Karpas-422 (cell line): Measurements from ENCODE around the gene SLCO3A1. TPM values are rescaled to one million over a fixed set of nuclear protein-coding genes. Genes with fewer than 3 reads are reported as not detected.

ENCODE experiments used
- DNase-seq: peaks from one replicate; pipeline ENCODE4 v3.0.0-alpha.2; 2015
- H2AFZ ChIP-seq: fragments of 200-600 bp; sonication (generic); 2 replicates; pipeline ENCODE4 v1.6.1; 2014; ENCODE audit warnings: antibody characterized with exemption, low read length, mixed read lengths
- H3K27ac ChIP-seq: fragments of 200-600 bp; sonication (generic); 2 replicates; pipeline ENCODE4 v1.5.1; 2014; ENCODE audit warnings: mild to moderate bottlenecking, low read length, moderate library complexity
- H3K27me3 ChIP-seq: fragments of 200-600 bp; sonication (generic); 2 replicates; pipeline ENCODE4 v1.6.1; 2014; ENCODE audit warnings: low read length, mixed read lengths
- H3K36me3 ChIP-seq: fragments of 200-600 bp; sonication (generic); 2 replicates; pipeline ENCODE4 v1.6.1; 2014; ENCODE audit warnings: low read length, mixed read lengths; ENCODE audit not compliant: insufficient read depth
- H3K4me1 ChIP-seq: fragments of 200-600 bp; sonication (generic); 2 replicates; pipeline ENCODE4 v1.6.1; 2014; ENCODE audit warnings: mild to moderate bottlenecking, low read length, mixed read lengths
- H3K4me2 ChIP-seq: fragments of 200-600 bp; sonication (generic); 2 replicates; pipeline ENCODE4 v1.6.1; 2014; ENCODE audit warnings: low read length, low read depth, mild to moderate bottlenecking; ENCODE audit not compliant: poor library complexity, severe bottlenecking
- H3K4me3 ChIP-seq: fragments of 200-600 bp; sonication (generic); 2 replicates; pipeline ENCODE4 v1.5.1; 2014; ENCODE audit warnings: mild to moderate bottlenecking, antibody characterized with exemption, low read length, mixed read lengths
- H3K79me2 ChIP-seq: fragments of 200-600 bp; sonication (generic); 2 replicates; pipeline ENCODE4 v1.6.1; 2014; ENCODE audit warnings: mild to moderate bottlenecking, low read length, mixed read lengths
- H3K9ac ChIP-seq: fragments of 200-600 bp; sonication (generic); 2 replicates; pipeline ENCODE4 v1.6.0; 2014; ENCODE audit warnings: low read length
- H3K9me2 ChIP-seq: fragments of 200-600 bp; sonication (generic), shearing (Covaris generic); replicated peaks from 2 replicates; pipeline ENCODE4 v1.6.0; 2014; ENCODE audit warnings: mild to moderate bottlenecking, low read length, moderate library complexity; ENCODE audit not compliant: insufficient read depth
- H3K9me3 ChIP-seq: fragments of 300-700, 200-600 bp; sonication (generic); 2 replicates; pipeline ENCODE4 v1.6.1; 2014; ENCODE audit warnings: low read length, mixed read lengths
- H4K20me1 ChIP-seq: fragments of 200-600 bp; sonication (generic); 2 replicates; pipeline ENCODE4 v1.6.1; 2014; ENCODE audit warnings: mild to moderate bottlenecking, antibody characterized with exemption, low read length, low read depth; ENCODE audit not compliant: insufficient read depth
- total RNA-seq: library from RNA; depleted of rRNA; stranded (reverse); fragments of >200 nt; shearing (Covaris generic); gene quantifications from 2 replicates; pipeline ENCODE4 v1.2.3, GENCODE V29; 2014; ENCODE audit warnings: low replicate concordance

The SLCO3A1 gene
- total RNA-seq, 1 experiment from 2014 or later = 36.2 TPM

GRCh38 chr15:92170897-92171296 lies 317.4 kb downstream of the SLCO3A1 start:
- DNase-seq = no peak
- Histone ChIP-seq H3K9ac (no peak overlapping the region), H4K20me1 (no peaks in the 10 kb centered on the region), H3K4me3 (no peak overlapping the region), H3K4me1 (no peaks in the 10 kb centered on the region), H3K79me2 (no peaks in the 10 kb centered on the region), H3K4me2 (no peak overlapping the region), H3K9me2 (no peaks in the 10 kb centered on the region), H3K27ac (no peak overlapping the region), H2AFZ (no peak overlapping the region), H3K36me3 (no peaks in the 10 kb centered on the region; the same call in 1 of the 2 replicates), H3K9me3 (no peaks in the 10 kb centered on the region), H3K27me3 (no peaks in the 10 kb centered on the region)

DNA sequence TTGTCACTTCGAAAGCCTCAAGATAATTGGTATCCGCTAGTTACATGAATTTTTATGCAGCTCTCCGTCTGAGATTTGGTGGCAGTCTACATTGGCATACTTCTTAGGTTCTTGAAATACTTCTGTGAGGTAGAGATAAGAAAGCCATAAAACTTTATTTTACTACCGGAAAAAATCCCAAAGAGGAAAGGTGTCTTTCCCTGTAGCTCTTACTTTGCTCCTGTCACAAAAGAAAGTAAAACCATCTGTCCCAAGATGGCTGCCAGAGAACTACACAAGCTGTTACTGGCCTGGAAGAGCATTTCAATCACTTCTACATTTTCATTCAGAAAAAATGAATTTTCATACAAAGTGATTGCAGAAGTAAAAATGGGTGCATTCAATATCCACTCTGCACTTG lies 325.4 kb downstream of the SLCO3A1 start:
- H3K4me1 ChIP-seq = no peaks in the 10 kb centered on the region
- no peak overlapping the region for H3K9ac ChIP-seq
- no peak overlapping the region for H3K4me3 ChIP-seq
- no peaks in the 10 kb centered on the region for H3K9me3 ChIP-seq
- H3K79me2 ChIP-seq = no peaks in the 10 kb centered on the region
- H2AFZ ChIP-seq = no peak overlapping the region
- no peak overlapping the region for H3K4me2 ChIP-seq
- H3K9me2 ChIP-seq = no peaks in the 10 kb centered on the region
- H4K20me1 ChIP-seq = no peaks in the 10 kb centered on the region
- no peaks in the 10 kb centered on the region for H3K36me3 ChIP-seq
- no peak for DNase-seq
- no peaks in the 10 kb centered on the region for H3K27me3 ChIP-seq
- no peak overlapping the region for H3K27ac ChIP-seq

GRCh38 chr15:92184142-92184541 lies 330.6 kb downstream of the SLCO3A1 start:
- DNase-seq = no peak
- no peaks in the 10 kb centered on the region for H3K9me3 ChIP-seq
- no peaks in the 10 kb centered on the region for H3K79me2 ChIP-seq
- H3K4me3 ChIP-seq = no peak overlapping the region
- no peaks in the 10 kb centered on the region for H3K36me3 ChIP-seq
- no peak overlapping the region for H2AFZ ChIP-seq
- H3K4me2 ChIP-seq = no peak overlapping the region
- H3K27me3 ChIP-seq = no peaks in the 10 kb centered on the region
- no peak overlapping the region for H3K27ac ChIP-seq
- H3K4me1 ChIP-seq = no peaks in the 10 kb centered on the region
- H3K9ac ChIP-seq = no peak overlapping the region
- H3K9me2 ChIP-seq = no peaks in the 10 kb centered on the region
- H4K20me1 ChIP-seq = no peaks in the 10 kb centered on the region

DNA sequence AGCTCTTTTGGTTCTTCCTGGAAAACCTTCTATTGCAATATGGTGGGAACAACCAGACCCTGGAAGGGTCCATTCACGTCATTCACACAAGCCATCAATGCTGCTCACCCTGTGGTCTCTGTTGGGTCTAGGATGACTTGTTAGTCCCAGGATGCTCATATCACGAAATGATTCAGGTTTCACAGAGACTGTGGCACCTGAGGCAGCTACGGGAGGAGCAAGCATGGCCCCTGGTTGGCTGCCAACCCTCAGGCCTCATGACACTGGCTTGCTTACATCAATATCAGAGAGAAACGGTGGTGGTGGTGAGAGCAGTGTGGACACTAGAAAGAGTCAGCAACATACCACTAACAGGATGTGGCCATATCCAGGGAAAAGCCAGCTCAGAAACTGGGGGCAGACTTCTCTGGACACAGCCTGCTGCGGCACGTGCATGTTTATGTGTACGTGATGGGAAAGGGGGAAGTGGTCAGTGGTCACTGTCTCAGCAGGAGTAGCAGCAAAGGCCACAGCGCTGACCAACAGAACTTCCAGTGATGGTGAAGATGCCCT lies 331.2 kb downstream of the SLCO3A1 start:
- Histone ChIP-seq H3K9me3 (no peaks in the 10 kb centered on the region), H4K20me1 (no peaks in the 10 kb centered on the region), H3K36me3 (no peaks in the 10 kb centered on the region), H3K4me3 (no peak overlapping the region), H3K9ac (no peak overlapping the region), H3K79me2 (no peaks in the 10 kb centered on the region), H3K4me2 (no peak overlapping the region), H3K9me2 (no peaks in the 10 kb centered on the region), H3K27me3 (no peaks in the 10 kb centered on the region), H3K4me1 (no peaks in the 10 kb centered on the region), H3K27ac (no peak overlapping the region), H2AFZ (no peak overlapping the region)
- DNase-seq = no peak

DNA sequence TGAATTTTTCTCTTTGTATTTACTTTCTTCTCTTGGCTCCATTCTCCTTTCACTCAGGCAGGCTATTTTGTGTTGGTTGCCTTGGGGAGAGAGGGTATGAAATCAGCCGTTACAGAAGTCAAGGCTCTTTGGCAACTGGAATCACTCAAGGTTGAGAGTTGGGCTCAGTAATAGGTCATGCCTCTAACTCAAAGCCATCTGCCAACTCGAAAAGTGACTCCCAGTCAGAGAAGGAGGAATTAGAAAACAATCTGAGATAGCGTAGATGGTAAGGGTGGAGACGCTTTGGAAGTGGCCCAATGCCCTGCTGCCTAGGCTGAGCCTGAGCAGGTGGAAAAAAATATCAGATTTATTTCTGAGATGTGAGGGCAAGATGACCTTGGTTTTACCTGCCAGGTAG lies 334.5 kb downstream of the SLCO3A1 start:
- no peaks in the 10 kb centered on the region for H3K79me2 ChIP-seq
- no peaks in the 10 kb centered on the region for H4K20me1 ChIP-seq
- no peaks in the 10 kb centered on the region for H3K4me1 ChIP-seq
- H3K9me2 ChIP-seq = no peaks in the 10 kb centered on the region
- H3K27me3 ChIP-seq = no peaks in the 10 kb centered on the region
- DNase-seq = no peak
- no peak overlapping the region for H3K9ac ChIP-seq
- H3K27ac ChIP-seq = no peak overlapping the region
- H3K4me3 ChIP-seq = no peak overlapping the region
- H3K4me2 ChIP-seq = no peak overlapping the region
- H3K9me3 ChIP-seq = no peaks in the 10 kb centered on the region
- no peak overlapping the region for H2AFZ ChIP-seq
- no peaks in the 10 kb centered on the region for H3K36me3 ChIP-seq

GRCh38 chr15:92189166-92189565 lies 335.7 kb downstream of the SLCO3A1 start:
- DNase-seq = no peak
- H3K36me3 ChIP-seq = no peaks in the 10 kb centered on the region
- no peaks in the 10 kb centered on the region for H4K20me1 ChIP-seq
- no peaks in the 10 kb centered on the region for H3K27me3 ChIP-seq
- no peaks in the 10 kb centered on the region for H3K9me3 ChIP-seq
- H3K9me2 ChIP-seq = no peaks in the 10 kb centered on the region
- H3K4me1 ChIP-seq = no peaks in the 10 kb centered on the region
- no peak overlapping the region for H2AFZ ChIP-seq
- no peak overlapping the region for H3K9ac ChIP-seq
- no peak overlapping the region for H3K4me2 ChIP-seq
- H3K79me2 ChIP-seq = no peaks in the 10 kb centered on the region
- H3K4me3 ChIP-seq = no peak overlapping the region
- no peak overlapping the region for H3K27ac ChIP-seq

GRCh38 chr15:92195241-92195640 lies 341.7 kb downstream of the SLCO3A1 start:
- Histone ChIP-seq H3K9me3 (no peaks in the 10 kb centered on the region), H3K79me2 (no peaks in the 10 kb centered on the region), H3K9me2 (no peaks in the 10 kb centered on the region), H2AFZ (no peak overlapping the region), H3K9ac (no peak overlapping the region), H4K20me1 (no peaks in the 10 kb centered on the region), H3K27ac (no peak overlapping the region), H3K36me3 (no peaks in the 10 kb centered on the region), H3K4me2 (no peak overlapping the region), H3K4me3 (no peak overlapping the region), H3K27me3 (no peaks in the 10 kb centered on the region), H3K4me1 (no peaks in the 10 kb centered on the region)
- DNase-seq = no peak

DNA sequence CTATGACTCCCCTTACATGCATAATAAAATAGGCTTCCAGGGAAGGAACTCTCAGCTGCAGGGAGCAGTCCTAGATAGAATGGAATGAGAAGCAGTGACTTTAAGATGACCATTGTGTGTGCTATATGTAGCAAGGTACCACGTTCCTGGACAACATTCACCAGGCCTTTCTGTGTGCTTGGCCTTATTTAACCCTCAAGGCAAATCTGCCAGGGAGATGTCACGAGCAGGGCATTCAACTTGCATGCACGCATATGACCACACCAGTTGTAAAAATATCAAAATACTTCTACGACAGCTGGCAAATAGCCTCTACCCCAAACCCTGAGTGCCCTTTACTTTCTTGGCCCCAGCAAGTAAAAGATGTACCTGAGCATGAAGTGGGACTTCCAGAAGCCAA lies 342.8 kb downstream of the SLCO3A1 start:
- no peaks in the 10 kb centered on the region for H3K79me2 ChIP-seq
- H3K4me2 ChIP-seq = no peak overlapping the region
- no peaks in the 10 kb centered on the region for H4K20me1 ChIP-seq
- no peak overlapping the region for H3K9ac ChIP-seq
- H3K27me3 ChIP-seq = no peaks in the 10 kb centered on the region
- H3K27ac ChIP-seq = no peak overlapping the region
- H3K9me2 ChIP-seq = no peaks in the 10 kb centered on the region
- H3K4me3 ChIP-seq = no peak overlapping the region
- no peak overlapping the region for H2AFZ ChIP-seq
- no peaks in the 10 kb centered on the region for H3K36me3 ChIP-seq
- no peak for DNase-seq
- no peaks in the 10 kb centered on the region for H3K9me3 ChIP-seq
- H3K4me1 ChIP-seq = no peaks in the 10 kb centered on the region

GRCh38 chr15:92197746-92198145 lies 344.2 kb downstream of the SLCO3A1 start:
- Histone ChIP-seq H3K4me1 (no peaks in the 10 kb centered on the region), H2AFZ (no peak overlapping the region), H4K20me1 (no peaks in the 10 kb centered on the region), H3K9ac (no peak overlapping the region), H3K27me3 (no peaks in the 10 kb centered on the region), H3K36me3 (no peaks in the 10 kb centered on the region), H3K4me2 (no peak overlapping the region), H3K27ac (no peak overlapping the region), H3K9me2 (no peaks in the 10 kb centered on the region), H3K4me3 (no peak overlapping the region), H3K9me3 (no peaks in the 10 kb centered on the region), H3K79me2 (no peaks in the 10 kb centered on the region)
- no peak for DNase-seq
